OCI-LY1 (cell line): Measurements from ENCODE around the gene RAB15.

Experiments
- CTCF ChIP-seq: fragments of 200-600 bp; sonication (generic), shearing (Covaris generic); IDR thresholded peaks from 2 replicates; pipeline ENCODE4 v1.5.1; 2017; ENCODE audit warnings: mild to moderate bottlenecking, antibody characterized with exemption, low read length, moderate library complexity, mixed read lengths
- EZH2 ChIP-seq: fragments of 200-600 bp; sonication (generic), shearing (Covaris generic); IDR thresholded peaks from 2 replicates; pipeline ENCODE4 v1.8.0; 2017; ENCODE audit warnings: borderline replicate concordance, mixed run types, mild to moderate bottlenecking, antibody characterized with exemption, low read length, moderate library complexity, mixed read lengths

GRCh38 chr14:65011538-65011937, 39.4 kb upstream of the RAB15 start:
- TF ChIP-seq CTCF: no peak
- TF ChIP-seq EZH2: no peak
